ENCODE measurements around the gene MGAT3.

- TF ChIP-seq CTCF (IDR thresholded peaks at IDR 0.05; ENCODE audit: insufficient read depth, low read length) (no peak), POLR2AphosphoS5 (IDR thresholded peaks at IDR 0.05; ENCODE audit: low read depth) (no peak), REST (IDR thresholded peaks at IDR 0.05; ENCODE audit: insufficient replicate concordance, low read depth) (no peak), GABPA (IDR thresholded peaks at IDR 0.05; ENCODE audit: low read depth) (no peak), SPI1 (IDR thresholded peaks at IDR 0.05; ENCODE audit: borderline replicate concordance, low read depth) (no peak)
Measured at GRCh38 chr22:39476664-39477063, 19.9 kb downstream of the MGAT3 start.
